GM12801 (cell line): ENCODE results near the gene OR51E2.

Experiments
- TF ChIP-seq, protein P1 (sequence below): IDR thresholded peaks from one replicate; pipeline ENCODE4 v1.5.1; 2011; ENCODE audit warnings: control low read depth; ENCODE audit not compliant: insufficient read length; ENCODE audit errors: extremely low read depth

The OR51E2 gene

DNA sequence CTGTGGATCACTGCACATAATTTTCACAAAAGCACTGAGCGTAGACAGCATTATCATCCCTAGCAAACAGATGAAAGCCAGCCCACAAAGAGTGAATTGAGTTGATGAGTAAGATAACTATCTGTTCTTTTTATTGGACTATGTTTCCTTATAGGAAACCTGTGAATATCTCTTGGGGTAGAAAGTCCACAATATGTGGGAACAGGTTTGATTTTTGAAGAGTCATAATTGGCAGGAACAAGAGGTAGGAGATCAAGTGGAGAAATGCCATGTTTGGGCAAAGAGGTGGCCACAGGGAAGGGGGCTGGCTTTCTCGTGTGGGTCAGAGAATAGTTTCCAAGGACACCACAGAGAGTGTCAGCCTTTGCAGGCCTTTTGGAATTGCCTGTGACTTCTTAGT is 23.9 kb downstream of the OR51E2 start:
- TF ChIP-seq, protein P1, sequence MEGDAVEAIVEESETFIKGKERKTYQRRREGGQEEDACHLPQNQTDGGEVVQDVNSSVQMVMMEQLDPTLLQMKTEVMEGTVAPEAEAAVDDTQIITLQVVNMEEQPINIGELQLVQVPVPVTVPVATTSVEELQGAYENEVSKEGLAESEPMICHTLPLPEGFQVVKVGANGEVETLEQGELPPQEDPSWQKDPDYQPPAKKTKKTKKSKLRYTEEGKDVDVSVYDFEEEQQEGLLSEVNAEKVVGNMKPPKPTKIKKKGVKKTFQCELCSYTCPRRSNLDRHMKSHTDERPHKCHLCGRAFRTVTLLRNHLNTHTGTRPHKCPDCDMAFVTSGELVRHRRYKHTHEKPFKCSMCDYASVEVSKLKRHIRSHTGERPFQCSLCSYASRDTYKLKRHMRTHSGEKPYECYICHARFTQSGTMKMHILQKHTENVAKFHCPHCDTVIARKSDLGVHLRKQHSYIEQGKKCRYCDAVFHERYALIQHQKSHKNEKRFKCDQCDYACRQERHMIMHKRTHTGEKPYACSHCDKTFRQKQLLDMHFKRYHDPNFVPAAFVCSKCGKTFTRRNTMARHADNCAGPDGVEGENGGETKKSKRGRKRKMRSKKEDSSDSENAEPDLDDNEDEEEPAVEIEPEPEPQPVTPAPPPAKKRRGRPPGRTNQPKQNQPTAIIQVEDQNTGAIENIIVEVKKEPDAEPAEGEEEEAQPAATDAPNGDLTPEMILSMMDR, result no peak

DNA sequence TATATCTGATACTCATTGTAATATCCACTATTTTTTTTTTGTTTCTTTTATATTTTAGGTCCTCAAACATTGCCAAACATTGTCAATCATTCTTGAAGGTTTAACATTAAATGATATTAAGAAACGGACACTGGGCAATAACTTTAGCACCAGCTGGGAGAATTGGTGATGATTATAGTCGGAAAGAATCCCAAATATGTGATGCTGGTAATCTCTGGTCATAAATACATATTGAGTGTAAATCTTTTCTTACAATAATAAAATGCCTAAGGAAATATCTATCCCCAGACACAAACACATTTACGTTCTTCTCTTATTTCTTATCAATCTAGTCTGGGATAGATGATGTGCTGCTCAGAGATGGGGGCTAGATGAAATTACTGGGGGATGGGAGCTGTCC is 25.2 kb downstream of the OR51E2 start:
- TF ChIP-seq, protein P1, result no peak

DNA sequence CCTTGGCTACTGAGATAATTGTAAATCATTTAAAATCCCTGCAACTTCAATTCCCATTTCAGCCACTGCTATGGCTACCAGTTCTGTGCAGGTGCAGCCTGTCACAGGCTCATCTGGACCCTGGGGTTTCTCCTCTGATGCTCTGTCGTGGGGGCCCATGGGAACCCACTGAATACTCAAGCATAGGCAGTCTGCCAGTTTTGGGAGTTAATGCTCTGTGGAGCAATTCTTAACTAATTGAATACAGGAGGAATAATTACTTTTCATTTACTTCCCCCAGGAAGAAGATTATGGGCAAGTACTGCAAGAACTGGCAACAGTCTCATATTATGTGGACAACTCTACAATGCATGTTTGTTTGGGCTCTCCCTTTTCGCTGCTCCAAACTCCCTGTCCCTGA is 25.9 kb downstream of the OR51E2 start:
- TF ChIP-seq, protein P1, result no peak

DNA sequence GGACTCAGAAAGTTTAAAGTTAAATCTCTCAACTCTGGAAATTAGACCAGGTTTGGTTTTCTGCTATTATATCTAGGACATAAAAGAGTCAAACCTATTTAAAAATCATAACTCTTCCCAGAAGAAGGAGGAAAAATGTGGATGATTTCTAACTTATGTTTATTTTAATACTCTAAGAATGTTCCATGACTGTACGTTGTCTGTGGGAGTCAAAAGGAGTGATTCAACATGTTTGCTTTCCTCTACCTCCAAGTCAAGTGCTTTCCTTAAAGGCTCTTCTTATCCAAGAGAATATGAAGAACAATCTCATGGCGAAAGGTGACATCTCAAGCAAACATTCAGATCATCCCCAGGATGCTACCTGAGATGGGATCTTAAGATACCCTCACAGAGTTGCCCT is 32.2 kb downstream of the OR51E2 start:
- TF ChIP-seq, protein P1, result no peak

DNA sequence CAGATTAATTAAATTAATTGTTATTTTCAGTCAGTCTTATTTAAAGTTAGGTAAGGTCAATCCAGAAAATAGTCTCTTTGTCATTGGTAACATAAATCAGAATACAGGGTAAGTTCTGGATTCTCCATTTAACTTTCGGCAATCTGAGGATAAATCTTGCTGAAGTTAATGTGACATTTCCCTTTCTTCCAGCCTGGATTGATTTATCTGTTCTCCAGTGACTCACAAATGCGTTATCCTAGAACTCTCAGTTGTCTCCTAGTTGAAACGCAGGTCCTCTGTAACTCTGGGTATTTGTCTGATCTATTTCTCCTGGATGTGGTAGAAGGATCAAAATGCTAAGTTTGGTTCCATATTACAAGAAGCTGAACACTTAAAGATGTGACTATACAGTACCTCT is 32.9 kb downstream of the OR51E2 start:
- TF ChIP-seq, protein P1, result no peak

DNA sequence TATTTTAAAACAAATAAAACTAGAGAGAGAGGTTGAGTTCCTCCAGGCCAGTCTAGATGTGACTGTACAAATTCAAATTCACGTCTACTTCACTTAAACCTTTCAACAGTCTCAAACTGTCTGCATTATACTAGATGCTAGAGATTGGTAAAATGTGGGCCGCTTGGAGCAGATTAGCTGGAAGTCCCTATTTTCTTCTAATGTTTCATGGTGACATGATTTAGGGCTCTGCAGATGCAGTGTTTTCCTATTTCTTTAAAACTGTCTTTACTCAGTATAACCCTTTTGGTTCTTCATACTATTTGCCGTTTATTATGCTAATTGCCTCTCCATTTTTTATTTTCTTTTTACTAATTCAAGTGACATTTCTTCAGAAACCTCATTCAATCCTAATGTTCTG is 33.5 kb downstream of the OR51E2 start:
- TF ChIP-seq, protein P1, result no peak

DNA sequence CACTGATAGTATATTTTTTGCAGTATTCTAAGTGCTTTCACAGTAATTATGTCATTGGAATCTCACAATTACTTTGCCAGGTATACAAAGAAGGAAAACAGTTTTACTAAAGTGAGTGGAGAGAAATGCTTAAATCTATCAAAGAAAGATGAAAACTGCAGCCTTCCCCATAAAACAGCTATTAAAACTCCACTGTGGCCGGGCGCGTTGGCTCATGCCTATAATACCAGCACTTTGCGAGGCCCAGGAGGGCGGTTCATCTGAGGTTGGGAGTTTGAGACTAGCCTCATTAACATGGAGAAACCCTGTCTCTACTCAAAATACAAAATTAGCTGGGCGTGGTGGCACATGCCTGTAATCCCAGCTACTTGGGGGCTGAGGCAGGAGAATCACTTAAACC is 34.8 kb downstream of the OR51E2 start:
- TF ChIP-seq, protein P1, result no peak
